Measurements from ENCODE around the gene IVNS1ABP. TPM values are rescaled to one million over a fixed set of nuclear protein-coding genes. Genes with fewer than 3 reads are reported as not detected.

IVNS1ABP gene
- total and polyA plus RNA-seq, 4 donors = 39.3 to 218 (median 114) TPM

DNA sequence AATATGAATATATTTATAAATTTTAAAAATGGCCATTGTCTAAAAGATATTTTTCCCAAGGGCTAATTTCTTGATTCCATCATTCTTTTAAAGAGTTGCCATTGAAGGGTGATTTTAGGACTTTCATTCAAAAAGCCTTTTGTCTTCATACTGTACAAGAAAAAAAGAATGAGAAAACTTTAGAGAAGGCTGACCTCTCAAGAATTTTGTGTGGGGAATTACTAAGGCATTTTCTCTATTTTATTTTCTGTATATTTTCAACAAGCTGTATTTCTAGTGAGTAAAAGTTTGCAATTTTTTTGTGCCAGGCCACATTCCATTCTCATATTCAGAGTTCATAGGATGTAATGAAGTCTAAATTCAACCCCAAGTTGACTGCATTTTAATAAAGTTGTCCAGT, 49.3 kb downstream of the IVNS1ABP start:
- Histone ChIP-seq H3K4me1 (ENCODE audit: control insufficient read depth in 5 of 5, insufficient read depth in 5 of 5, low read length in 5 of 5) (no peaks in the 10 kb centered on the region), H3K9me3 (ENCODE audit: control insufficient read depth in 4 of 4, insufficient read depth in 3 of 4, low read length in 3 of 4) (no peaks in the 10 kb centered on the region), H3K27me3 (ENCODE audit: control insufficient read depth in 3 of 3, insufficient read depth in 3 of 3, low read length in 2 of 3) (no peaks in the 10 kb centered on the region), H3K4me3 (no peak overlapping the region), H3K27ac (ENCODE audit: low read depth in 1 of 2, low read length in 1 of 2) (no peak overlapping the region), H3K9ac (ENCODE audit: insufficient read depth in 1 of 2, low read length in 2 of 2) (no peak overlapping the region), H3K36me3 (ENCODE audit: control insufficient read depth in 4 of 4, insufficient read depth in 4 of 4, low read length in 4 of 4) (no peaks in the 10 kb centered on the region)
- no peak for ATAC-seq (ENCODE audit: insufficient read depth, low FRiP score)
- DNase-seq = no peak
- TF ChIP-seq, protein P1, sequence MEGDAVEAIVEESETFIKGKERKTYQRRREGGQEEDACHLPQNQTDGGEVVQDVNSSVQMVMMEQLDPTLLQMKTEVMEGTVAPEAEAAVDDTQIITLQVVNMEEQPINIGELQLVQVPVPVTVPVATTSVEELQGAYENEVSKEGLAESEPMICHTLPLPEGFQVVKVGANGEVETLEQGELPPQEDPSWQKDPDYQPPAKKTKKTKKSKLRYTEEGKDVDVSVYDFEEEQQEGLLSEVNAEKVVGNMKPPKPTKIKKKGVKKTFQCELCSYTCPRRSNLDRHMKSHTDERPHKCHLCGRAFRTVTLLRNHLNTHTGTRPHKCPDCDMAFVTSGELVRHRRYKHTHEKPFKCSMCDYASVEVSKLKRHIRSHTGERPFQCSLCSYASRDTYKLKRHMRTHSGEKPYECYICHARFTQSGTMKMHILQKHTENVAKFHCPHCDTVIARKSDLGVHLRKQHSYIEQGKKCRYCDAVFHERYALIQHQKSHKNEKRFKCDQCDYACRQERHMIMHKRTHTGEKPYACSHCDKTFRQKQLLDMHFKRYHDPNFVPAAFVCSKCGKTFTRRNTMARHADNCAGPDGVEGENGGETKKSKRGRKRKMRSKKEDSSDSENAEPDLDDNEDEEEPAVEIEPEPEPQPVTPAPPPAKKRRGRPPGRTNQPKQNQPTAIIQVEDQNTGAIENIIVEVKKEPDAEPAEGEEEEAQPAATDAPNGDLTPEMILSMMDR (IDR thresholded peaks at IDR 0.05; ENCODE audit: control extremely low read depth, extremely low read depth) = no peak

DNA sequence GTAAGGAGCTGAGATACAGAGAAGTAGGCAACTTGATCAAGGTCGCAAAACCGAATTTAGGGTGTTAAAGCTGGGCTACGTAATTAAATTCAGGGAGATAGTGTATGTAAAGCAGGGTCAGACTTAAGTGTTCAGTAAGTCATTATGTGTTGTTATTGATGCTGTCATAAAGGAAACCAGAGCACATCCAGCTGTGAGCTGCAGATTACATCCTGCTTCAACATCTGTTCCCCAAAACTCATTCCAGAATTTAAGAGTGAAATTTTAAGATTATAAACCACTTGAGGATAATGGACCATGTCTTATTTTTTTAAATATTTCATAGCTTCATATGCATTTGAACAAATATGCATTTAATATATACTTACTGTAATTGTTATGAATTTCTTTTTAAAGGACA, 49.7 kb downstream of the IVNS1ABP start:
- 78% methylated on average over 3 of the region's 3 CpGs for WGBS, 2 donors

DNA sequence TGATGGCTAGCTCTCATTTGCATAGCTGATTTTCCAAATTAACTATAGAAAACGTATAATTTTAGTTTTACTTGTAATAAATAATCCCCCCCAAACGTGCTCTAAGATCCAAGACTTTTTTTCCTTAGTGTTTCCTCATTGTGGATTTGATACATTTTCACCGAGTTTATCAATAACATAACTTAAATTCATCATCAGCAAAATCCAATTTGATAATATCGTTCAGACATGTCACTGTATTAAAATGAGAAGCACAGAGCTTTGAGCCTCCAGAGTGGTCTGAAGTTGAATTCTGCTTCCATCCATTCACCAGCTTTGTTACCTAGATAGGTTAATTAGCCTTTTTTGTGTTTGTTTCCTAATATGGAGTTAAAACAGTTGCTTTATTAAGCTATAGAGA, 51.7 kb downstream of the IVNS1ABP start:
- TF ChIP-seq, protein P1 (IDR thresholded peaks at IDR 0.05; ENCODE audit: control extremely low read depth, extremely low read depth) = no peak
- 95 to 96% methylated on average over 4 of the region's 4 CpGs for WGBS, 2 donors
- Histone ChIP-seq H3K4me1 (ENCODE audit: control insufficient read depth in 5 of 5, insufficient read depth in 5 of 5, low read length in 5 of 5) (no peaks in the 10 kb centered on the region), H3K27me3 (ENCODE audit: control insufficient read depth in 3 of 3, insufficient read depth in 3 of 3, low read length in 2 of 3) (no peaks in the 10 kb centered on the region), H3K36me3 (ENCODE audit: control insufficient read depth in 4 of 4, insufficient read depth in 4 of 4, low read length in 4 of 4) (no peaks in the 10 kb centered on the region), H3K4me3 (no peak overlapping the region), H3K9ac (ENCODE audit: insufficient read depth in 1 of 2, low read length in 2 of 2) (no peak overlapping the region), H3K27ac (ENCODE audit: low read depth in 1 of 2, low read length in 1 of 2) (no peak overlapping the region), H3K9me3 (ENCODE audit: control insufficient read depth in 4 of 4, insufficient read depth in 3 of 4, low read length in 3 of 4) (no peaks in the 10 kb centered on the region)
- DNase-seq = no peak
- ATAC-seq (ENCODE audit: insufficient read depth, low FRiP score) = no peak

More for the DNA sequence above, 49.7 kb downstream of the IVNS1ABP start:
- H3K4me3 ChIP-seq = no peak overlapping the region
- H3K36me3 ChIP-seq (ENCODE audit: control insufficient read depth in 4 of 4, insufficient read depth in 4 of 4, low read length in 4 of 4) = no peaks in the 10 kb centered on the region
- ATAC-seq (ENCODE audit: insufficient read depth, low FRiP score) = no peak
- no peak overlapping the region for H3K9ac ChIP-seq (ENCODE audit: insufficient read depth in 1 of 2, low read length in 2 of 2)
- H3K27ac ChIP-seq (ENCODE audit: low read depth in 1 of 2, low read length in 1 of 2) = no peak overlapping the region
- peak in 1 of 3 donors; percentile 9 for DNase-seq
- no peaks in the 10 kb centered on the region for H3K4me1 ChIP-seq (ENCODE audit: control insufficient read depth in 5 of 5, insufficient read depth in 5 of 5, low read length in 5 of 5)
- TF ChIP-seq, protein P1 (IDR thresholded peaks at IDR 0.05; ENCODE audit: control extremely low read depth, extremely low read depth) = no peak
- H3K9me3 ChIP-seq (ENCODE audit: control insufficient read depth in 4 of 4, insufficient read depth in 3 of 4, low read length in 3 of 4) = no peaks in the 10 kb centered on the region
- no peaks in the 10 kb centered on the region for H3K27me3 ChIP-seq (ENCODE audit: control insufficient read depth in 3 of 3, insufficient read depth in 3 of 3, low read length in 2 of 3)

DNA sequence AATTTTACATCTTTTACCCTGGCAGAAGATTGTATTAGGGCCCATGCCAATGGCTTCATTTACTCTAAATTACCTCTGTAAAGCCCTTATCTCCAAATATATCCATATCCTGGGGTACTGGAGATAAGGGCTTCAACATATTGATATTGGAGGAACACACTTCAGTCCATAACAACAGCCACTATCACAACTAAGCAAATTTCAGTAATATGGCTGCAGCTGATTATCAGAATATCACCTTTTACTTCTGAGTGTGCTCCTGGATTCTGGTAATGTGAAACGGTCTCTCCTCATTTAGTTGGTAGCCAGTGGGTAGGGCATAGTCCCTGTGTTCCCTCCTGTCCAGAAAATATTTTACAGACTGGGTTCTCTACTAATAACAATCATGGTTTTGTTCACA, 53.3 kb downstream of the IVNS1ABP start:
- H3K9me3 ChIP-seq (ENCODE audit: control insufficient read depth in 4 of 4, insufficient read depth in 3 of 4, low read length in 3 of 4) = no peaks in the 10 kb centered on the region
- ATAC-seq (ENCODE audit: insufficient read depth, low FRiP score) = no peak
- WGBS, 2 donors = 90 to 94% methylated on average over 1 of the region's 1 CpG

More for the DNA sequence above, 53.3 kb downstream of the IVNS1ABP start:
- Histone ChIP-seq H3K9ac (ENCODE audit: insufficient read depth in 1 of 2, low read length in 2 of 2) (no peak overlapping the region), H3K27ac (ENCODE audit: low read depth in 1 of 2, low read length in 1 of 2) (no peak overlapping the region), H3K4me3 (no peak overlapping the region), H3K4me1 (ENCODE audit: control insufficient read depth in 5 of 5, insufficient read depth in 5 of 5, low read length in 5 of 5) (peaks cover 0 to 5% (median 0%) of the 10 kb centered on the region in 5 donors), H3K27me3 (ENCODE audit: control insufficient read depth in 3 of 3, insufficient read depth in 3 of 3, low read length in 2 of 3) (no peaks in the 10 kb centered on the region), H3K36me3 (ENCODE audit: control insufficient read depth in 4 of 4, insufficient read depth in 4 of 4, low read length in 4 of 4) (no peaks in the 10 kb centered on the region)
- DNase-seq = no peak
- TF ChIP-seq, protein P1 (IDR thresholded peaks at IDR 0.05; ENCODE audit: control extremely low read depth, extremely low read depth) = no peak

Measured in lung (tissue), 12 donors.